Muscle of arm (tissue), 12 donors: ENCODE measurements around the gene SYPL2. TPM values are rescaled to one million over a fixed set of nuclear protein-coding genes. Genes with fewer than 3 reads are reported as not detected.

ENCODE experiments used
- DNase-seq: peaks from one replicate; pipeline ENCODE4 v3.0.0-alpha.2; 2013
- polyA plus RNA-seq, 12 donors: library from polyadenylated mRNA; unstranded; fragments of 120-200 nt; gene quantifications; one replicate each; pipeline ENCODE4 v1.2.1, GENCODE V29; 2013; ENCODE audit not compliant: insufficient read length in 12 of 12

The SYPL2 gene
- polyA plus RNA-seq, 12 donors = 64.4 to 356 (median 243) TPM

DNA sequence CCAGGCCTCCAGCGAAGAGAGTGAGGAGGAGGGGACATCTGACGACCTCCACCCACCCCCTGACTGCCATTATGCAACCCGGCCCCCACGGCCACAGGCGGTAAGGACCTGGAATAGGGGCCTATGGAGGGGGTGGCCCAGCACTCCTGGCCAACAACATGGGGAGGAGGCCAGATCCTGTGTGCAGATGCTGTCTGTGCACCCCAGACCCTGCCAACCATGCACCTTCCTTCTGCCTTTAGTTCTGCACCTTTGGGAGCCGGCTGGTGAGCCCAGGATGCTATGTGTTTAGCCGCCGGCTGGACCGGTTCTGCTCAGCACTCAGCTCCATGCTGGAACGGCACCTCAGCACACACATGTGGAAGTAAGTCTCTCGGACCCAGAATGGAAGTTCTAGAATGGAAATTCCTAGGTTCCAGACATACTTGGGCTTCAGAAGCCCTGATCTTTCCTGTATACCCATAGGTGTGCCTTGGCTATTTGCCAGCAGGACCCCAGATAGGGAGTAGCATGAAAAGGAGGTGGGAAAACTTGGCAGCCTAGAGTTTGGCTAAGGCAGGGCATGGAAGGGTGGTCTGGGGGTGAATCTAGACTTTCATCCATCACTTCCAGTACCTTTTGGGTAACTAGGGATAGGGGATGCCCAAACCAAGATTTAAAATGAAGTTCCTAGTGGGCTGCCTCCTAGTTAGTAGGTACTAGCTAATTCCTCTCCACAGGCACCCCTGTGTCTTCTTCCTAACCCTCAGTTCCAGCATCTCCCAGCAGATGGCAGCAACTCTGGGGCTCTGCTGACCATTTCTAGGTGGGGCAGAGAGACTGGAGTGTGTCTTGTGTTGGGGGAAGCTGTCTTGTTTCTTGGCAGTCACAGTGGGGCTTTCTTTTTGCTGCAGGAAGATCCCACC lies 23.9 kb downstream of the SYPL2 start:
- peak; percentile 67 for DNase-seq

DNA sequence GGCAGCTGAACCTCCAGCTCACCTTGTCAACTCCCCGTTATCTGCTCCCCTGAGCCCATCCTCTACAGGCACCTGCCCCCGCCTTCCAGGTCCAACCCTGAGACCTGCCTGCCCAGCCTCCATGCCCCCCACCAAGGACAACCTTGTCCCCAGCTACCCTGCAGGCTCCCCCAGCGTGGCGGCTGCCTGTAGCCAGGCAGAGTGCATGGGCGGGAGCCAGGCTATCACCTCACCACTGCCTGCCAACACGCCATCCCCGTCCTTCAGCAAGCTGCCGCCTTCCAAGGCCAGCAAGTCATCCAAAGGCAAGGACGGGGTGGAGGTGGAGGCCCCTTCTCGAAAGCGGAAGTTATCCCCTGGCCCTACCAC lies 24.6 kb downstream of the SYPL2 start:
- no peak for DNase-seq

DNA sequence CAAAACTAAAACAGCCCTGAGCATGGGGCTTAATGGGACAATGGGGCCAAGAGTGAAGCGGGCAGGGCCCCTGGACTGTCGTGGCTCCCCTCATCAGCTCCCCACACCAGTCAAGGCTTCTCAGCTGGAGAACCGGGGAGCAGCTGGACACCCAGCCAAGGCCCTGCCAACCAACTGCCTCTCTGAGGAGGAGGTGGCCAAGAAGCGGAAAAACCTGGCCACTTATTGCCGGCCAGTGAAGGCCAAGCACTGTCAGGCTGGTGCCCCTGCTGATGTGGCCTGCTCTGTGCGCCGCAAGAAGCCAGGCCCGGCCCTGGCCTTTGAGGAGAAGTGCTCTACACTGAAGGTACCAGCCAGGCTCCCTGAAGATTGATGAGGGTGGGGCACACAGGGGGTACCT lies 25.0 kb downstream of the SYPL2 start:
- DNase-seq = no peak

DNA sequence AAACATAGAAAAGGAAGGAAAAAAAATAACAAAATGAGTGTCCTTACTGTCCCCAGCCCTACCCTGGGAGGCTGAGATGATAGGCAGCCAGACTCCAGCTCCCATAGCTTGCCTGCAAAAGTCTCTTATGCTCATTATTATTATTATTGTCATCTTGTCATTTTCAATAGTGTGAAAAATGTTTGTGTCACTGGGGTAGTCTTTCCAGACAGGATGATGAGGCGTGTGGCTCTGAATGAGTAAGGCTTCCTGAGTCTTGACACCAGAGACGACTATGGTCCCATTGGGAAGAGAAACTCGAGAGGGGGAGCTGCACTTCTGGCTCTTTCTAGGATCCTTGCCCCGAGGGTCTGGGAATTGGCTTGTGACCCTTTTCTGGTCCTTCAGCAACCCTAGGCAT lies 26.4 kb downstream of the SYPL2 start:
- DNase-seq = no peak

DNA sequence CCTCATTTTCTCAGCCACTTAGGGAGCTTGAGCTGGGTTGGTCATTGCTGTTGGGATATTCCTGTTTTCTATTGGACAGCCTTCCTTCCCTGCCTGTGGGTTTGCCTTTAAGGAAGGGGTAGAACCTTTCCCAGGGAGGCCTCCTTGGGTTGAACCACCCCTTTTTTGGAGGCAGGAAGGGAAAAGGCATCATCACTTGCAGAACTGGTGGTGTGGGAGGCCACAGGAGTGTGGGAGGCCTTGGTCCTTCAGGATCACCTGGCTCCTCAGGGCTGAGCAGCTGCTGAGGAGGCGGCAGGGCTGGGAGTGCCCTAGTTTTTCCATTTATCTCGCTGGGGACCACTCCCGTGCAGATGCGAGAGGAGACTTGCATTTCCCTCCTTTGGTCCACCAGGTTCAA lies 26.9 kb downstream of the SYPL2 start:
- DNase-seq = no peak

DNA sequence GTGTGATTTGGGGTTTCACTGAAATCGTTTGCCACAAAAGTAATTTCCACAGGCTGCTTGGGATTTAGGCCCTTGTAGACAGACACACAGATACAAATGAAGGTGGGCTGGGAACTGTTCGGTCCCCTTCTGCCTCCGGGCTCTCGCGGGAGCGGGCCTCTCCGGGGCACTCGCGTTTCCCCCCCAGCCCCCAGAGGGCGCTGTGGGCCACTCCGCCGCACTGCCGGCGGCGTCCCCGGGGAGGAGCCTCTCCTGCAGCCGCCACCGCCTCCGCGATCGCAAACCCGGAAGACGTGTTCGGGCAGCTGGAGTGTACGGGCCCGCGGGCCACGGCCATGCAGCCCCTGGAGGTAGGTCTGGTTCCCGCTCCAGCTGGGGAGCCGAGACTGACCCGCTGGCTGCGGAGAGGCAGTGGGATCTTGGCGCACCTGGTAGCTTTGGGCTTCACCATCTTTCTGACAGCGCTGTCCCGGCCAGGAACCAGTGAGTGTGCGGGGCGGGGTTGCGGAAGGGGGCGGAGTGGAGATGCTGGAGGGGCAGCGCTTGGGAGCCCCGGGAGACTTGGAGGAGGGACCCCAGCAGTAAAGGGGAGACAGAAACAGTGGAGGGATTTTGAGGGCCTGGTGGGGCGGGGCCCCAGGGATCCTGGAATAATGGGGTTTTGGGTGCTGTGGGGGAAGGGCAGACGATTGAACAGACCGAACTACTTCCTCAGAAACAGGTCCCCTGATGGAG lies 27.6 kb downstream of the SYPL2 start, which contains the start of gene CYB561D1:
CYB561D1 (plus strand) TSS at position 290 of the 735 bp plus-strand sequence; CDS start at position 336, 46 bp downstream.
- DNase-seq = peak; percentile 90

DNA sequence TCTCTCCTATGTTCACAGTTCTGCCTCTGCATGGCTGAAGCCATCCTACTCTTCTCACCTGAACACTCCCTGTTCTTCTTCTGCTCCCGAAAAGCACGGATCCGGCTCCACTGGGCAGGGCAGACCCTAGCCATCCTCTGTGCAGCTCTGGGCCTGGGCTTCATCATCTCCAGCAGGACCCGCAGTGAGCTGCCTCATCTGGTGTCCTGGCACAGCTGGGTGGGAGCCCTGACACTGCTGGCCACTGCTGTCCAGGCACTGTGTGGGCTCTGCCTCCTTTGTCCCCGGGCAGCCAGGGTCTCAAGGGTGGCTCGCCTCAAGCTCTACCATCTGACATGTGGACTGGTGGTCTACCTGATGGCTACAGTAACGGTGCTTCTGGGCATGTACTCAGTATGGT lies 29.4 kb downstream of the SYPL2 start:
- DNase-seq = no peak

DNA sequence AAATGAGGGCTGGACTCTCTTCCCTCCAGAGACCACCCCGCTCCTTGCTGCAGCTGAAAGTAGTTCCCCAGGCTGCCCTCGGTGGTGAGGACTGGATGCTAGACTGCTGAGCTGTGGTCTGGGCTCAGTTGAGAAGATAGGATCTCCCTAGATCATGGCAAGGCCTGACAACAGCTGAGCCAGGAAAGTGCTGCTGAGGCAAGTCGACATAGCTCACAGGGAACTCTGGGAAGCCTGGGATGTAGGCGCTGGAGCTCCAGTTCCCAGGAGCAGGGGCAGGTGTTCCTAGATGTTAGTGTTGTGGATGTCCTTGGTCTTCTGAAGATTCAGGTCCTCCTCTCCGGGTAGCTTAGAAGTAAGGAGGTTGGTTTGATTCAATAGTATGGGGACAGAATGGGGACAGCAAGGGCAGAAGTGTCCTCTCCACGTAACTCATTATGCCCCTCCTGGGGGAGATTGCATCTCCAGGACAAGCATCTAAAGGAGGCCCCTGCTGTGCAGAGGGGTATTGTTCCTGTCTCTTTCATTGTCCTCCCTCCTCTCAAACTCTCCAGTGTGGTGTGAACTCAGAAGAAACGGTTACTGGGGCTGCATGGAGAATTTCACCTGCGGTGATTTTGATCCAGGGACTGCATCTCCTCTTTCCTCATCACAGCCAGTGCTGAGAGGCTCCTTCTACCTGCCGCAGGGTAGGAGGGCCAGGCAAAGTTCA lies 31.3 kb downstream of the SYPL2 start:
- DNase-seq = no peak

DNA sequence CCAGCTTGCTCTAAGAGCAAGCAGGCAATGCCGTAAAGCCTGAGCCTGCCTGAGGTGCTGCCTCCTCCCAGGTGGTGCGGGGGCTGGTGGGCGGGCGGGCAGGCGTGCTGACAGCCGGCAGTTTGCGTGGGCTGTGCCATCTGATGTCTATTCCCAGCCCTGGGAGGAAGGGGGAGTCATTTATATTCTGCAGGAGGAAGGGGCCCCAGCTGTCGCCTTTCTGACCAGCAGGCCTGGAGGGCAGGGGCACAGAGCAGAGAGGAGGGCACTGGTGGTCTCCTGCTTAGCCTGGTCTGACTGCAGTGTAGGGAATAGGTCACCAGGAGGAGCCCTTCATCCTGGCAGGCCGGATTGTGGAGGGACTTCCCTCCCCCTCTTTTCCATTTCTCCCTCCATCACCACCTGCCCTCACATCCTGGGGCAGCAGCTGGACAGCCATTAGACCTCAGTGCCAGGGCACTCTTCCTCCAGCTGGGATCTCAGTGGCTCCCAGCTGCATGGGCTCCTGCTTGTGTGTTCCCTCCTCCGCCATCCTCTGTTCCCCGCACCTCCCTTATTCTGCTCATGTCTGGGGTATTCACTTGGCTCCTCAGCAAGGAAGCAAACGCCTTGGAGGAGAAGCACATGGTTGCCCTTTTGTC lies 31.9 kb downstream of the SYPL2 start:
- peak; percentile 49 for DNase-seq

DNA sequence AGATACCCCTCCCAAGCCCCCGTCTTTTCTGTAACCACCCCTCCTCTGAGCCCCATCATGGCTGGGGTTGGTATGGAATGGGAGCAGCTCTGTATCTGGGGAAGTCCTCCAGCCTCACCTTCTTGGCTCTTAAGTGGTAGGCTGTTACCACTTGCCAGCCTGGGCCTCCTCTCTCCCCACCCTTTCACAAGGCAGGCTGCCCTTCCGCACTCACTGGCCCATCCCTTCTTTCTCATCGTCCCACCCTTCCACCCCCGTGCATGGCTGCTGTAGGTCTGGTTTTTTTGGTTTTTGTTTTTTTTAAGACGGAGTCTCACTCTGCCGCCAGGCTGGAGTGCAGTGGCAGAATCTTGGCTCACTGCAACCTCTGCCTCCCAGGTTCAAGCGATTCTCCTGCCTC lies 32.7 kb downstream of the SYPL2 start:
- no peak for DNase-seq

DNA sequence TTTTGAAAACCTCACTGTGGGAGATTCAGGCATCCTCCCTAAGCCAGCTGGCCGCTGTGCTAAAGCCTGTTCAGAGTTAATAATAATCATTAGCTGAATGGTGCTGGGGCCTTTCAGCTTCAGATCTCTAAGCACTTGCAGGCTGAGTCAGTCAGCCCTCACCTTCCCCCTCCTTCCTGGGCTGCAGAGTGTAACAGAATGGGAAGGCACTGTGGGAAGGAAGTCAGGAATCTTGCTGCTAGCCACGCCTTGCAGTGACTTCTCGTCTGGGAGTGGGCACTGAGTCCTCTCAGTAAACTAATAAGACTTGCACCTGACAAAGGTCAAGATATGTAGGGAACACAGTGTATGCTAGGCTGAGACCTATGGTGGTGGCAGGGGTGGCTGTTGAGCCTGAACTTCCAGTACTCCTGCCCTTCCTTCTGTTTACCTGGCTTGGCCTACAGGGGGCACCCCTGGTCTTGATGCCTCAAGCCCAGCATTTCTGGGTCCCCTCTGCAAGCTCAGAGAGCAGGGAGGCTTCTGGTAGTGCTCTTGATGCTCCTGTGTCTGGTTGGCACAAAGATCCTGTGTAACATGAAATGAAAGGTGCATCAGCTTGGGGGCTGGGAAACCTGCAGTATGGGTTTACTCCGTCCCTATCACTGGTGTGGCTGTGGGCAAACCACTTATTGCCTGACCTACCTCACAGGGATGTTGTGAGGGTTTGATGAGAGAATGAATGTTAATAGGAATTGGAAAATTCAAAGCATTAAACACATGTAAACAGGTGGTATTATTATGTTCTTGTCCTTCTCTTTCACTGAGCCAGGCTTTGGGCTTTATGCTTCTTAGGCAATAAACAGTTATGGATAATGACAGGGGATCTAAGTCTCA lies 33.6 kb downstream of the SYPL2 start:
- DNase-seq = no peak

DNA sequence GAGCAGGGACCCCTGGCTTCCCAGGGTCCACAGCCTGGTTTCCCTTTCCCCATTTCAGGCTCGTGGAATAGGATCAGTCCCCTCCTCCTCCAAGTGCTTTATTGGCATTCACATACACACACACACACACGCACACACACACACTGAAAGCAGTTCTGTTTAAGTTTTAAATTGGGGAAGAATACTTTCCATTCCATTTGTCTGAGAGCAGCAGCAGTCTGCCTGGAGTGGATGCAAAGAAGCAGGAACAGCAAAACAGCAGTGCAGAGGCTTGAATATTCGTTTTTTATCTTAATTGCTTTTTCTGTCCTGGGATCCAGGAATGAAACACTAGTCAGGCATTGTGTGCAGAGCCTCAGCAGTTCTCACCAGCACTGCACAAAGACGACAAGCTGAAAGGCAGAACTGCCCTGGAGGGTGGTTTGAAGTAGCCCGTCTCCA lies 34.6 kb downstream of the SYPL2 start:
- DNase-seq = no peak

DNA sequence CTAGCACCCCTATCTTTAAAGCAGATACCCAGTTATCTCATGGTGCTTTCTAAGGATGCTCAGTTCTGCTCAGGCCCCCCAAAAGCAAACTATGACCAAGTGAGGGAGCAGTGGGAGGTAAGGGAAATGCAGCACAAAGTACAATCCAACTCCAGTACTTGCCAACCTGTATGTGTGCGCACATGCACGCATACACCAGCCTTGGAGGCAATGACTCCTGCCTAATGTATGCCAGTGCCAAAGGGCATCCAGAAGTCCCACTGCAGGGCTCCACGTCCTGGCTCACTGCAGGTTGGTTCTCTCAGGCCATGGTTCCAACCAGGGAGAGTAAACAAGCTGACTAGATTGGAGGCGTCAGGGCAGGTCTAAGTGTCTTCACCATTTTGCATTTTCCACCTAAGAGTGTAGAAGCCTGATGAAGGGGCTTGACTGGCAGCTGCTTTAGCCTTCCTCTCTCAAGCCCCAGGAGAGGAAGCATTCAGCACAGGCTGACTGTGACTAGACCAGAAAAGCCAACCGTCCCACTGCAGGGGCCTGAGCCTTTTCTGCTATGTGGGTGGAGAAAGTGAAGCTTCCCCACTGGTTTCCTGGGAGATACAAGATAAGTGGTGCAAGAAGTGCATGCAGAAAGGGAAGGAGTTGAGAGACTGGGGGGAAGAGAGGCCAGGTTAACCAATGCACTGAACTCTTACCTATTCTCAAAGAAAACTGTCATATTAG lies 35.5 kb downstream of the SYPL2 start:
- no peak for DNase-seq

DNA sequence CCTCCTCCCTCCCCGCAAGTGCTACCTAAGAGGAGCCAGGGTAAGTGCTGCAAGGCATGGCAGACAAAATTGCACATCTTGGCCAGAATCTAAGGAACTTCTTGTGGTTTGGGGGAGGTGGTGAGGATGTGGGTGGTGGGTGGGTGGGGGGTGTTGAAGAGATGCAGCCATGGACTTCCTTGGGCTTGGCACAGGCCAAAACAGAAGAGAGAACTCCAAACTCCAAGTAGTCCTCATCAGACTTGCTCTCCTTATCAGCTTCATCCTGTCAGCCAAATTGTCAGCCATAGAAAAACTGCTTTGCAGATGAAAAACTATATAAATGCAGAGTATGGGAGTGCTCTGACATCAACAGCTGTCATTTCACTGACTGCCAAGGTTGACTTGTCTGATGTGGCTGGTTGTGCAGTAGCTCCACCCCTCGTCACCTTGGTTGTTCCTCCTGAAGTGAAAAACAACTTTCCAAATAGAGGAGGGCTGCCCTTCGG lies 36.1 kb downstream of the SYPL2 start:
- no peak for DNase-seq

DNA sequence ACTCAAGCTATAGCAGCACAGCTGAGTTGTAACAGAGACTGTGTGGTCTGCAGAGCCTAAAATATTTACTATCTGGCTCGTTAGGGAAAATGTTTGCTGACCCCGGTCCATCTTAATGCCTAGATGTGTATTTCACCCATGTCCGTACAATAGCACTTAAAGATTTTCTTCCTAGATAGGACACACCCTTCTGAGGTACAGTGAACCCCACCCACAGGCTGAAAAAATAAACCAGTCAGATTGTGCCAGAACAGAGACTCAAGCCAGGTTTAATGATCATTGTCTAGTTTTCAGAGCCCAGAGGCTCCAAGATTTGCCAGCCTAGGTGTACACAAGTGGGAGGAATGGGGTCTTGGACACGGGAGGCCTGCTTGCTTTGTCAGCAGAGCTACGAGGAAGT lies 37.6 kb downstream of the SYPL2 start:
- no peak for DNase-seq

DNA sequence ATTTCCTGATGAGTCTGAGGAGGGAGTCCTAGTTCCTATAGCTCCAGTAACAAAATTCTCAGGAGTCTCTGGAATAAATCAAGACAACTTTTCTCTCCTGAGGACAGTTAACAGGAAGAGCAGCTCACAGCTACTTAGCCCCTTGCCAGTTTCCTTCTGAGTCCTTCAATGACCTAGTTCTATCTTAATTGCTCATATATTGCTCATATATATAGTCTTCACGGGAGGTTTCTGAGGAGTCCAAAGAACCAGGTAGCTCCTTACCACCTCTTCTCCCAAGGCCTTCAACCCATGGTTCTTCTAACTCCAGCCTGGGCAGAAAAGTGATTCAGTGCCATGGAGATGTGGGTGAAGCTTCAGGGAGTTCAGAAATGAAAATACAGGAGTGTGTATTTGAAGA lies 38.6 kb downstream of the SYPL2 start:
- DNase-seq = no peak

DNA sequence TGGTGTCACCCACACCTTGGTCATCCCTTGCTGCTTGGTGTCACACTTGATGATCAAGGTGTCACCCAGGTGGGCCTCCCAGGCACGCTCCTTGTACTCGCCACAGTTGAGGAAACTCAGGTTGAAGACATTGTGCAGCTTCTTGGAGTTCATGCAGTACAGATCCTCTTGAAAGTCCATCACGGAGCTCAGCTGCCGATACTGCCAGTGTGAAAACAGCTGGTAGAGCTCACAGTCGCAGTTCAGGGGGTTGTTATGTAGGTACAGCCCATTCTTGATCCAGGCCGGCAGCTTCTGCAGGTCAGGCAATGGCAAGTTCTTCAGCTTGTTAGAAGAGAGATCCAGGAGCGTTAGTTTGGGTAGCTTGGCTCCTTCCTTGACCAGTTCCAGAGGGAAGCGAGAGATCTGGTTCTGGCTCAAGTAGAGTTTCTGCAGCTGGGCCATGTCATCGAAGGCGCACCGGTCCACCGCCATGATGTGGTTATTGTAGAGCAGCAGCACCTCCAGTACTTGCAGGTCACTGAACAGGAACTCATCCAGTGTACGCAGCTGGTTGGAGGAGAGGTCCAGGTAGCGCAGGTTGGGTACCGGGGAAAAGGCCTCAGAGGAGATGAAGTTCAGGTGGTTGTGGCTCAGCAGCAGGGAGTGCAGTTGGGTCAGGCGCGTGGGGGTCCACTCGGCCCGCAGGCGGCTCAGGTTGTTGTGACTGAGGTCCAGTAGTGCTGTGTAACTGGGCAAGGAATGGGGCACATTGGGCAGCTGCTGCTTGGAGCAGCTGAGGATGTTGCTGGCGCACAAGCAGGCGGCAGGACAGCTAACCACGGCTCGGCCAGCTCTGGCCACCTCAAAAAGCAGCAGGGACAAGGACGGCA lies 41.9 kb downstream of the SYPL2 start:
- no peak for DNase-seq

DNA sequence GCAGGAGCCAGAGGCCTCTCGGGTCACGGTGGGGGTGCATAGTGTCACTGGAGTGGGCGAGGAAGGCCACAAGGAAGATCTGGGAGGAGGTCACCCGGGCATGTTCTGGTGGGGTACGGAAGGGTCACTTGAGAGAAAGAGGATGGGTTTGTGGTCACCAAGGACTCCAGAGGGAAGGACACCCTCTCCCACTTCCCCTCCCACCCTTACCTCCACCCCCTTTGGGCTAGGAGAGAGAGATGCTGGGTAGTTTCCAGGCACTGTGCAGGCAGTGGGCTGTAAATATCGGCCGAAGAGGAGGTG lies 42.5 kb downstream of the SYPL2 start:
- DNase-seq = no peak
